ENCODE data around the gene DDX27. TPM values are rescaled to one million over a fixed set of nuclear protein-coding genes. Genes with fewer than 3 reads are reported as not detected.

Gene DDX27
- total RNA-seq, 1 experiment from 2014 or later, result 68.6 TPM

DNA sequence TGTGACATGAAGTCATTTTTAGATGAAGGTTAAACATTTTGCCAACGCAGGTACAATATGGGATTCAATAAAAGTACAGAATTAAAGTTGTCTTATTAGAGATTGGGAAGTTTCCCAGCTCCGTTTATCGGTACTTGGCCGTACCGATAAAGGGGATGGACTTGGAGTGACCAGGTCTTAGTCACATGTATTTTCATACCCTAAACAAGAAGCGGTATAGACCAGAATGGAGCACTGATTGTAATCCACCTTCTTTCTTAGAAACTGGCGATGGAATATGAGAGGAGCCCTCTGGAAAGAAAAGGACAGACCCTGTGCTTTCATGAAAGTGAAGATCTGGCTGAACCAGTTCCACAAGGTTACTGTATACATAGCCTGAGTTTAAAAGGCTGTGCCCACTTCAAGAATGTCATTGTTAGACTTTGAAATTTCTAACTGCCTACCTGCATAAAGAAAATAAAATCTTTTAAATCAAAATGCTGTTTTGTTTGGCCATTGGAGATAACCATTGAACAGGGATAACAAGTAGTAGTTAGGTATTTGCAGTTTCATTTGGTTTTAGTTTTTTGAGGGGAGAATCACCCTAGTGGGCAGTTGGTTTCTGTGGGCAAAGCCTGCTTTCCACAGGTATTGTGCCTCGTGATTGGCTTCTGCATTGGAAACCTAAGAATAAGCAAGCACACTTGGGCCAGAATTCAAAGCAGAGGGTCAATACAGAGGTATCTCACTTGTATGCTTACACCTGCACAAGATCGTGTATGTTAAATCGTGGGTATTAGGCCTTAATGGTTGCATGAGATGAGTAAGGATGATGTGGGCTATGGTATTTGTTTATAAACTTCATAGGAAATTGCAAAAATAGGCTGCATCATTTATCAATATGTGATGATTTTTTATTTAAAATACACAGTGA is 69.8 kb downstream of the DDX27 start:
- DNase-seq (ENCODE audit: low read depth), result no peak

GRCh38 chr20:49290608-49291191 is 71.5 kb downstream of the DDX27 start:
- no peak for DNase-seq (ENCODE audit: low read depth)

DNA sequence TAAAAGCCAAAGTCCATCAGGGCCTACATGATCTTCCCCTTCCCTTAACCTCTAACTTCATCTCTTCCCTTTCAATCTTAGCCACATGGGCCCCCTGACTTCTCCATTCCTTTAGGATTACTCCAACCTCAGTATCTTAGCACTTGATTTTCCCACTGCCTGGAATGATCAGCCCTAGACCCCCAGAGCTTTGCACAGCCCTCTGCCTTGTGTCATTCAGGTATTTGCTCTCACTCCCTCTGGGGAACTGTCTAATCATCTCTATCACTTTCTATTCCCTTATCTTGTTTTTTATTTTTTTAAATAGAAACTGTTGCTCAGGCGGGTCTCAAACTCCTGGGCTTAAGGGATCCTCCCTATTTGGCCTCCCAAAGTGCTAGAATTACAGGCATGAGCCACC is 72.0 kb downstream of the DDX27 start:
- DNase-seq (ENCODE audit: low read depth), result no peak

GRCh38 chr20:49292010-49292409 is 72.8 kb downstream of the DDX27 start:
- no peak for DNase-seq (ENCODE audit: low read depth)

GRCh38 chr20:49293122-49293521 is 73.9 kb downstream of the DDX27 start:
- no peak for DNase-seq (ENCODE audit: low read depth)

Small RNA genes within 50 kb of the gene (small RNA-seq; reads per million reads assigned to genes)
- gene SNORD12B, result 19,131 reads per million, percentile 100 among the genes with 10 or more reads in this experiment
- gene SNORD12C, result 6,802 reads per million, percentile 99 among the genes with 10 or more reads in this experiment

Other genes starting within 250 kb of the DDX27 start
- gene CSE1L, start 173.1 kb upstream of the DDX27 start, total RNA-seq (2014; rRNA removed; shearing (Covaris generic)), result 172 and 185 TPM in 2 replicates
- gene STAU1, start 31.1 kb upstream of the DDX27 start, total RNA-seq (2014; rRNA removed; shearing (Covaris generic)), result 53.6 and 69.0 TPM in 2 replicates
- gene ZNFX1, start 58.6 kb downstream of the DDX27 start, total RNA-seq (2014; rRNA removed; shearing (Covaris generic)), result 34.1 and 37.4 TPM in 2 replicates